K562 (cell line): ENCODE results near the gene PPM1L.

Experiments
- CTCF ChIP-seq, 3 experiments: IDR thresholded peaks in 2 of 3; conservative IDR thresholded peaks in 1 of 3; 2 replicates each; pipeline ENCODE4 v1.5.1; 2011 to 2012; ENCODE audit warnings: low read length in 3 of 3, mild to moderate bottlenecking in 3 of 3, control low read depth in 2 of 3, improper control_type of control experiment in 1 of 3, inconsistent platforms in 1 of 3, low read depth in 1 of 3, mixed read lengths in 1 of 3, moderate library complexity in 1 of 3; ENCODE audit not compliant: insufficient read depth in 2 of 3
- HDAC2 ChIP-seq: fragments of 450-650 bp; IDR thresholded peaks from 2 replicates; pipeline ENCODE4 v1.6.1; 2016; ENCODE audit warnings: mild to moderate bottlenecking
- HMGXB4 ChIP-seq: sonication (generic); formaldehyde crosslinking; IDR thresholded peaks from 2 replicates; pipeline ENCODE4 v1.8.1; 2023; ENCODE audit warnings: mild to moderate bottlenecking, missing genetic modification reagents
- NKRF ChIP-seq: fragments of 450-650 bp; IDR thresholded peaks from 2 replicates; pipeline ENCODE4 v1.6.1; 2016; ENCODE audit warnings: borderline replicate concordance
- RBM22 ChIP-seq: fragments of 200-400 bp; formaldehyde crosslinking; IDR thresholded peaks from 2 replicates; pipeline ENCODE4 v1.6.1; 2018; ENCODE audit warnings: low read length, low read depth; ENCODE audit not compliant: poor library complexity, severe bottlenecking
- RFX1 ChIP-seq: fragments of 450-650 bp; IDR thresholded peaks from 2 replicates; pipeline ENCODE4 v1.6.1; 2016; ENCODE audit warnings: mild to moderate bottlenecking, moderate library complexity
- ZHX1 ChIP-seq: fragments of 150-350 bp; conservative IDR thresholded peaks from 2 replicates; pipeline ENCODE4 v1.6.1; 2014; ENCODE audit warnings: low read length

GRCh38 chr3:160956785-160957184 lies 200.8 kb downstream of the PPM1L start:
- TF ChIP-seq HDAC2 (no peak), ZHX1 (no peak), RBM22 (no peak), RFX1 (no peak), NKRF (no peak), CTCF (IDR thresholded peaks at IDR 0.05 in 2 of 3, conservative IDR thresholded peaks at IDR 0.05 in 1 of 3; ENCODE audit: insufficient read depth in 2 of 3, low read depth in 1 of 3, low read length in 3 of 3) (peak in 1 of 3 experiments; percentile 45; a peak in 2 of 6 replicates), HMGXB4 (CRISPR knock-in tag) (no peak)
